SK-N-SH treated with all-trans-retinoic acid at 6 μM for 48 hours (cell line): ENCODE data around the gene APMAP.

Experiments
- PATZ1 ChIP-seq: fragments of 250-450 bp; sonication (Bioruptor Pico); IDR thresholded peaks from 2 replicates; pipeline ENCODE4 v1.8.0; 2020; ENCODE audit warnings: mild to moderate bottlenecking, moderate library complexity, borderline replicate concordance
- TOX ChIP-seq: fragments of 250-450 bp; sonication (Bioruptor Pico); IDR thresholded peaks from 2 replicates; pipeline ENCODE4 v1.8.0; 2021; ENCODE audit warnings: mild to moderate bottlenecking, moderate library complexity, borderline replicate concordance

- TF ChIP-seq PATZ1 (no peak), TOX (CRISPR knock-in tag) (no peak)
Observed at GRCh38 chr20:25030649-25031207, 38.2 kb upstream of the APMAP start.
